GM12872 (cell line): ENCODE measurements around the gene HBB.

Source experiments
- TF ChIP-seq, protein P1 (sequence below): IDR thresholded peaks from 3 replicates; pipeline ENCODE4 v1.5.1; 2011; ENCODE audit warnings: low read depth, mild to moderate bottlenecking, low read length, moderate library complexity; ENCODE audit not compliant: insufficient read depth

HBB gene

DNA sequence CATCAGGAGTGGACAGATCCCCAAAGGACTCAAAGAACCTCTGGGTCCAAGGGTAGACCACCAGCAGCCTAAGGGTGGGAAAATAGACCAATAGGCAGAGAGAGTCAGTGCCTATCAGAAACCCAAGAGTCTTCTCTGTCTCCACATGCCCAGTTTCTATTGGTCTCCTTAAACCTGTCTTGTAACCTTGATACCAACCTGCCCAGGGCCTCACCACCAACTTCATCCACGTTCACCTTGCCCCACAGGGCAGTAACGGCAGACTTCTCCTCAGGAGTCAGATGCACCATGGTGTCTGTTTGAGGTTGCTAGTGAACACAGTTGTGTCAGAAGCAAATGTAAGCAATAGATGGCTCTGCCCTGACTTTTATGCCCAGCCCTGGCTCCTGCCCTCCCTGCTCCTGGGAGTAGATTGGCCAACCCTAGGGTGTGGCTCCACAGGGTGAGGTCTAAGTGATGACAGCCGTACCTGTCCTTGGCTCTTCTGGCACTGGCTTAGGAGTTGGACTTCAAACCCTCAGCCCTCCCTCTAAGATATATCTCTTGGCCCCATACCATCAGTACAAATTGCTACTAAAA is at the start of gene HBB:
Gene HBB (minus strand): TSS at position 340 of the 579 bp plus-strand sequence. CDS start 50 bp downstream, at position 290.
- TF ChIP-seq, protein P1, sequence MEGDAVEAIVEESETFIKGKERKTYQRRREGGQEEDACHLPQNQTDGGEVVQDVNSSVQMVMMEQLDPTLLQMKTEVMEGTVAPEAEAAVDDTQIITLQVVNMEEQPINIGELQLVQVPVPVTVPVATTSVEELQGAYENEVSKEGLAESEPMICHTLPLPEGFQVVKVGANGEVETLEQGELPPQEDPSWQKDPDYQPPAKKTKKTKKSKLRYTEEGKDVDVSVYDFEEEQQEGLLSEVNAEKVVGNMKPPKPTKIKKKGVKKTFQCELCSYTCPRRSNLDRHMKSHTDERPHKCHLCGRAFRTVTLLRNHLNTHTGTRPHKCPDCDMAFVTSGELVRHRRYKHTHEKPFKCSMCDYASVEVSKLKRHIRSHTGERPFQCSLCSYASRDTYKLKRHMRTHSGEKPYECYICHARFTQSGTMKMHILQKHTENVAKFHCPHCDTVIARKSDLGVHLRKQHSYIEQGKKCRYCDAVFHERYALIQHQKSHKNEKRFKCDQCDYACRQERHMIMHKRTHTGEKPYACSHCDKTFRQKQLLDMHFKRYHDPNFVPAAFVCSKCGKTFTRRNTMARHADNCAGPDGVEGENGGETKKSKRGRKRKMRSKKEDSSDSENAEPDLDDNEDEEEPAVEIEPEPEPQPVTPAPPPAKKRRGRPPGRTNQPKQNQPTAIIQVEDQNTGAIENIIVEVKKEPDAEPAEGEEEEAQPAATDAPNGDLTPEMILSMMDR: no peak

DNA sequence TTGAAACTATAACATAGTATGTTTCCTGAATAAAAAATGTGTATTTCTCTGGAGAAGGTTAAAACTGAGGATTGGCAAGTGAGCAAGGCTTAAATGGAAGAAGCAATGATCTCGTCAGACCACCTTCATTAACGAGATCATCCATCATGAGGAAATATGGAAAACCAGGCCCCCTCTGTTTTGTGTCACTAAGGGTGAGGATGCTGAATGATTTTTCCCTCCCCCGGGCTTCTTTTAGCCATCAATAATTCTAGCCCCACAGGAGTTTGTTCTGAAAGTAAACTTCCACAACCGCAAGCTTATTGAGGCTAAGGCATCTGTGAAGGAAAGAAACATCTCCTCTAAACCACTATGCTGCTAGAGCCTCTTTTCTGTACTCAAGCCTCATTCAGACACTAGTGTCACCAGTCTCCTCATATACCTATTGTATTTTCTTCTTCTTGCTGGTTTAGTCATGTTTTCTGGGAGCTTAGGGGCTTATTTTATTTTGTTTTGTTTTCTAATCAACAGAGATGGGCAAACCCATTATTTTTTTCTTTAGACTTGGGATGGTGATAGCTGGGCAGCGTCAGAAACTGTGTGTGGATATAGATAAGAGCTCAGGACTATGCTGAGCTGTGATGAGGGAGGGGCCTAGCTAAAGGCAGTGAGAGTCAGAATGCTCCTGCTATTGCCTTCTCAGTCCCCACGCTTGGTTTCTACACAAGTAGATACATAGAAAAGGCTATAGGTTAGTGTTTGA is 48.7 kb upstream of the HBB start:
- TF ChIP-seq, protein P1: no peak

DNA sequence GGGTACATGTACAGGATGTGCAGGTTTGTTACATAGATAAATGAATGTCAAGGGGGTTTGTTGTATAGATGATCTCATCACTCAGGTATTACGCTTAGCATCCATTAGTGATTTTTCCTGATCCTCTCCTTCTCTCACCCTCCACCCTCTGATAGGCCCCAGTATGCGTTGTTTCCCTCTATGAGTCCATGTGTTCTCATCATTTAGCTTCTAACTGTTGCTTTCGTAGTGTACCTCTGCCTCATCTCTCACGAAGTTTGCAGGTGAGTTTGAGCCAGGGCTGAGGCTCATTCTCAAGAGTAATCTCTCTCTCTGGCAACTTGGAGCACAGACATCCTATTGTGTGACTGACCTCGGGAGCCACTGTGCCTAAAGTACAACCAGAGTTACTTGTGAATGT is 47.5 kb upstream of the HBB start:
- TF ChIP-seq, protein P1: no peak

DNA sequence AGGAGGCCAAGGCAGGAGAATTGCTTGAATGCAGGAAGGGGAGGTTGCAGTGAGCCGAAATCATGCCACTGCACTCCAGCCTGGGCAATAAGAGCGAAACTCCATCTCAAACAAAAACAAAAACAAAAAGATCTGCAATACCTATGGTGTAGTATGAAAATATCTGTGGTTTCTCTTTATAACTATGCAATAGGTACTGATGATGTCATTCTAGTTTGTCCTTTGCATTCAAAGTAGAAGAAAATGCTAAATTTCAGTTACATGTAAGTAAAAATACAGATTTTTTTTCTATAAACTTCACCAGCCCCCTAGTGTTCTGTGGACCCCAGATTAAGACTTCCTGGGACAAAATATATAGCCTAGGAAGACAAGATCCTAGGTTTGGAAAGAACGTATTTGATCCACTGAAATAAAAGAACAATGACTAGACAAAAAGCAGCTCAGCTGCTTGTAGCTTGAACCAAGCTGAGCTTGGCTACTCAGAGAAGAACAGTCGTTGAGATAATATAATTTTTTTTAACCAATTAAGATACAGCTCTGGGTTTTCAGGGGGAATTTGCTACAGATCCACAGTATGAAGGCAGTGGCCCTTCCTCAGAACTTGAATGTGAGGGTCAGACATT is 45.6 kb upstream of the HBB start:
- TF ChIP-seq, protein P1: no peak

DNA sequence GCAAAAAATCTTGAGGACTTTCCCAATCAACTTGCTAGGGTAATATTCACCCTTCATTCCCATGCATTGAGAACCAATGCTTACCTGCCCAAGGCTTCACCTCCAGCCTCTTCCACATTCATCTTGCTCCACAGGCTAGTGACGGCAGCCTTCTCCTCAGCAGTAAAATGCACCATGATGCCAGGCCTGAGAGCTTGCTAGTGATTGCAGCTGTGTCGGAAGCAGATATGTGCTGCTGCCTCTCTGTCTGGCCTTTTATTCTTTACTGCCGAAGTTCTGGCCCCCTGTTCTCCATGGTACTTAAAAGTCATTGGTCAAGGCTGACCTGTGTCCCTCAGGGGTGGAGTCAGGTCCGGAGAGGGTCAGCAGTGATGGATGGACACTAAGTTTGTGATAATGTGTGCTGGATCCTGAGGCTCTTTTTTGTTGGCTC is 42.9 kb upstream of the HBB start, which contains the start of gene HBE1:
Gene HBE1 (minus strand): TSS at position 231 of the 433 bp plus-strand sequence. CDS start 55 bp downstream, at position 176.
- TF ChIP-seq, protein P1: no peak

DNA sequence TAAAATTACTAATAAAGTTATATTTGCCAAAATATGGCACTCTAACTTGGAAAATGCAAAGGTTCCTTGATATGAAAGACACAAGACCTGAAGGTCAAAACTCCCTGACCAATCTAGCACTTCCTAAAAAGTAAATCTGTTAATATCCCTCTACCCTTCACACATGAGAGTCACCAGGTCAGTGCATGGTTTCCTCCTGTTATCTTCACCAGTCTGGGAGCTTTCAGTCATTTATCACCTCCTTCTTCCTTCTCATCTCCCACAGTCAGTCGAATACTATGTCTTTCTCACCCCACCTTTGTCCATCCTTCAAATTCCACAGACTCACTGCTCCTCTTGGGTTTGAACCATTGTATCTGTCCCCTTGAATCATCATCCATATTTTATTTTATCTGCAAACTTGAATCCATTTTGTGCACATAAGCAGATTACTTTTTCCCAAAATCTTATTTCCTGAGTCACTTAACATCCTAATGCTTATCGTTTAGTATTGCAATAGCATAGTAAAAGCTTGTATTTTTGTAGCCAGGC is 40.2 kb upstream of the HBB start:
- TF ChIP-seq, protein P1: no peak

DNA sequence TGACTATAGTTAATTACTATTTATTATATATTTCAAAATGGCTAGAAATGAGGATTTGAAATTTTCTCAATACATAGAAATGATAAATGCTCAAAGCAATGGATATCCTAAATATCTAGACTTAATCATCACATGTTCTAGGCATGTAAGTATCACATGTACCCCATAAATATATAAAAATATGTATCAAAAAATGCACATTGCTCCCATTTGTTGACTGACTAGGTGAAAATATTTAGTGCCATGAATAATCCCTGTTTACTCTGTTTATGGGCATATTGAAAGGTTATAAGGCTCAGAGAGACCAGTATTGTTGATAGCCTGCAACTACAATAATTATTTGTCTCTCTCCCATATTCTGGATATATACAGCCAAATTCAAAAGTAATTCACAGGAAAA is 39.7 kb upstream of the HBB start:
- TF ChIP-seq, protein P1: no peak
